Type B pancreatic cell (in vitro differentiated cells): Measurements from ENCODE around the gene ARHGEF26. TPM values are rescaled to one million over a fixed set of nuclear protein-coding genes. Genes with fewer than 3 reads are reported as not detected.

Experiments used
- DNase-seq: peaks from one replicate; pipeline ENCODE4 v3.0.0; 2021; ENCODE audit warnings: mixed read lengths; ENCODE audit not compliant: unreplicated experiment; ENCODE audit errors: extremely low spot score
- H3K27ac Mint-ChIP-seq: 2 replicates; pipeline ENCODE4 v1.8.0; 2021; ENCODE audit warnings: mild to moderate bottlenecking, mixed read lengths
- H3K27me3 Mint-ChIP-seq: 2 replicates; pipeline ENCODE4 v1.8.0; 2021; ENCODE audit warnings: mixed read lengths
- H3K36me3 Mint-ChIP-seq: 2 replicates; pipeline ENCODE4 v1.8.0; 2021; ENCODE audit warnings: mixed read lengths
- H3K4me1 Mint-ChIP-seq: one replicate; pipeline ENCODE4 v1.8.0; 2021; ENCODE audit warnings: mixed read lengths; ENCODE audit not compliant: unreplicated experiment
- H3K4me3 Mint-ChIP-seq: 2 replicates; pipeline ENCODE4 v1.8.0; 2021; ENCODE audit warnings: mild to moderate bottlenecking, mixed read lengths
- H3K9me3 Mint-ChIP-seq: 2 replicates; pipeline ENCODE4 v1.8.0; 2021; ENCODE audit warnings: mixed read lengths
- total RNA-seq: library from RNA; stranded (reverse); gene quantifications from 2 replicates; pipeline ENCODE4 v1.2.1, GENCODE V29; 2021; ENCODE audit warnings: low replicate concordance
- TF ChIP-seq, protein P1 (sequence below): fragments of 200-600 bp; sonication (generic); conservative IDR thresholded peaks from 2 replicates; pipeline ENCODE4 v1.5.0; 2021; ENCODE audit warnings: antibody characterized with exemption, mild to moderate bottlenecking

The ARHGEF26 gene
- total RNA-seq, 1 donor from 2014 or later = 12.7 TPM

DNA sequence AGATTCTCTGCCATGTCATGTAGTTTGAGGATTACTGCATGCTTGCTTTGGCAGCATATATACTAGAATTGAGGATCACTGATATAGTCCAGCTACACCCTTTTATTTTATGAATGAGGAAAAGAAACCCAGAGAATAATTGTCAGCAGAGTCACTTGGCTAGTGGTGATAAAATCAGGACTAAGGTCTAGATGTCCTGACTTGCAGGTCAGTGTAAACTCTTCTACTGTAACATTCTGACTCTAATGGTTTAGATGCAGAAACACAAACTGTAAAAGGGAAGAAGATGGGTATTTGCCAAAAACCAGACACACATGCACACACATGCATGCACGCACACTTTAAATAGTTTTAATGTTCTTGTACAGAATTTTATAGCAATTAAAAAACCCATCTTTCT is 97.5 kb downstream of the ARHGEF26 start:
- no peaks in the 10 kb centered on the region for H3K27me3 Mint-ChIP-seq
- no peaks in the 10 kb centered on the region for H3K9me3 Mint-ChIP-seq
- peaks cover 6% of the 10 kb centered on the region for H3K4me1 Mint-ChIP-seq
- peaks cover 39% of the 10 kb centered on the region for H3K36me3 Mint-ChIP-seq
- TF ChIP-seq, protein P1, sequence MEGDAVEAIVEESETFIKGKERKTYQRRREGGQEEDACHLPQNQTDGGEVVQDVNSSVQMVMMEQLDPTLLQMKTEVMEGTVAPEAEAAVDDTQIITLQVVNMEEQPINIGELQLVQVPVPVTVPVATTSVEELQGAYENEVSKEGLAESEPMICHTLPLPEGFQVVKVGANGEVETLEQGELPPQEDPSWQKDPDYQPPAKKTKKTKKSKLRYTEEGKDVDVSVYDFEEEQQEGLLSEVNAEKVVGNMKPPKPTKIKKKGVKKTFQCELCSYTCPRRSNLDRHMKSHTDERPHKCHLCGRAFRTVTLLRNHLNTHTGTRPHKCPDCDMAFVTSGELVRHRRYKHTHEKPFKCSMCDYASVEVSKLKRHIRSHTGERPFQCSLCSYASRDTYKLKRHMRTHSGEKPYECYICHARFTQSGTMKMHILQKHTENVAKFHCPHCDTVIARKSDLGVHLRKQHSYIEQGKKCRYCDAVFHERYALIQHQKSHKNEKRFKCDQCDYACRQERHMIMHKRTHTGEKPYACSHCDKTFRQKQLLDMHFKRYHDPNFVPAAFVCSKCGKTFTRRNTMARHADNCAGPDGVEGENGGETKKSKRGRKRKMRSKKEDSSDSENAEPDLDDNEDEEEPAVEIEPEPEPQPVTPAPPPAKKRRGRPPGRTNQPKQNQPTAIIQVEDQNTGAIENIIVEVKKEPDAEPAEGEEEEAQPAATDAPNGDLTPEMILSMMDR = no peak
- no peak overlapping the region for H3K27ac Mint-ChIP-seq
- no peak for DNase-seq
- no peak overlapping the region for H3K4me3 Mint-ChIP-seq

DNA sequence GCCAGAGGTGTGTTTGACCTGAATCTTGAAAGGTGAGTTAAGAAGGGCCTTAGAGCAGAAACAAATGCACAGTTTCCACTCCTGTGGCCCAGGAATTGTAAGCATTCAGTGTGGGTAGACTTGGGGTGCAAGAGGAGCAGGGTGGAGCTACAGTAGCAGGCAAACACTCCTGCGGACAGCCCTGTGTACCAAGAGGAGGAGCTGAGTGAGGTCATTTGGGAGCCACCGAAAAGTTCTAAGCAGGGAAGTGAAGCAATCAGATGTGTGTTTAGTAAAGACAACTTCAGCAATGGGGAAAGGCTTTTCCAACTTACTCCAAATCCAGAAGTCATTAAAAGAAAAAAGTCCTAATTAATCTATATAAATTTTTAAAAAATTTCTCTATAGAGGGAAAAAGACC is 99.3 kb downstream of the ARHGEF26 start:
- TF ChIP-seq, protein P1 = no peak
- Mint-ChIP-seq H3K36me3 (peaks cover 31% of the 10 kb centered on the region), H3K4me3 (no peak overlapping the region), H3K4me1 (peaks cover 10% of the 10 kb centered on the region), H3K27me3 (no peaks in the 10 kb centered on the region), H3K27ac (no peak overlapping the region), H3K9me3 (no peaks in the 10 kb centered on the region)
- no peak for DNase-seq

DNA sequence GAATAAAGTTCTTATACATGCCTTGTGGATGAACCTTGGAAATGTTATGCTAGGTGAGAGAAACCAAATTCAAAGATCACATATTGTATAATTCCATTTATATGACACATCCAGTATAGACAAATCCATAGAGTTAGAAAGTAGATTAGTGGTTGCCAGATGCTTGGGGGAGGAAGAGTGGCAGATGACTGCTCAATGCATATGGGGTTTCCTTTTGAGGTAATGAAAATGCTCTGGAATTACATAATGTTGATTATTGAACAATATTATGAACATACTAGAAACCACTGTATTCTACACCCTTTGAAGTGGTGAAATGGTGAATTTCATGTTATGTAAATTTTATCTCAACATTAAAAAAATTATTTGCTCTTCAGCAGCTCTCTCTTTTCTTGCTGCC is 102.3 kb downstream of the ARHGEF26 start:
- peaks cover 4% of the 10 kb centered on the region for H3K4me1 Mint-ChIP-seq
- peaks cover 25% of the 10 kb centered on the region for H3K36me3 Mint-ChIP-seq
- no peaks in the 10 kb centered on the region for H3K9me3 Mint-ChIP-seq
- no peak for DNase-seq
- TF ChIP-seq, protein P1 = no peak
- H3K27ac Mint-ChIP-seq = no peak overlapping the region
- no peaks in the 10 kb centered on the region for H3K27me3 Mint-ChIP-seq
- H3K4me3 Mint-ChIP-seq = no peak overlapping the region

DNA sequence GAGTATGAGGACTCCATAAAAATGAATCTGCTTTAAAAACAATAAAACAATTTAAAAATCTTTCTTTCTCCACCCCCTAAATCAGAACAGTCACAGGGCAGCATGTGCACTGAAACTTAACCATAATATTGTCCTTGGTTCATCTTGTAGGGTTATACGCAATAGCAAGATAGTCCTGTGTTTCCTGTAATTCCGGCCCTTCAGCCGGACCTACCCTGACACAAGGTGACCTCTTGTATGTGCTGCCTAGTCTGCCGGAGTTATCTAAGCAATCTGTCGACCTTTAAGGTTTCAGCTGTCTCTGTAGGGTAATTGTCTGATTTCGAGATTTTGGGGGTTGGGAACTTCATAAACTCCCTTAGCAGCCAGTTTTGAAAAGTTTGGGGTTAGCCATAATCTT is 103.2 kb downstream of the ARHGEF26 start:
- H3K36me3 Mint-ChIP-seq = peaks cover 23% of the 10 kb centered on the region
- H3K4me1 Mint-ChIP-seq = peaks cover 4% of the 10 kb centered on the region
- H3K27ac Mint-ChIP-seq = peak overlapping the region; percentile 60
- DNase-seq = no peak
- H3K27me3 Mint-ChIP-seq = no peaks in the 10 kb centered on the region
- H3K9me3 Mint-ChIP-seq = no peaks in the 10 kb centered on the region
- TF ChIP-seq, protein P1 = peak; percentile 49
- no peak overlapping the region for H3K4me3 Mint-ChIP-seq

DNA sequence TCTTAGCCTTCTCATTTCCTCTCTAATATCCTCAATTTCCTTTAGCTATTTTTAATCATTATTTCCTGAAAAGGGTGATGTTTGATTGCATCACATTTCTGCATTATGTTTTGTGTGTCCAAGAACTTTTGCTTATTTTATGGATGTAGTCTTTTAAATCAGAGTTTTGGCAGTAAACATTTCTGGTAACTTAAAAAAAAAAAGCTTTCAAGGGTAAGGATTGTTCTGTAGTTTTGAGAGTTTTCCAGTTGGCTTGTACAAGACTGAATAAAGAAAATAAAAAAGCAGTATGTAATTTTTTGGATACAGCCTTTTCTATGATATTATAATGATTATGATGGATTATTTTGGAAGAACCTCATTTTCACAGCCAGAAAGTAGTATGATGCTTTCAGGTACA is 103.7 kb downstream of the ARHGEF26 start:
- no peak overlapping the region for H3K4me3 Mint-ChIP-seq
- no peaks in the 10 kb centered on the region for H3K9me3 Mint-ChIP-seq
- DNase-seq = no peak
- peak overlapping the region; percentile 60 for H3K27ac Mint-ChIP-seq
- peaks cover 4% of the 10 kb centered on the region for H3K4me1 Mint-ChIP-seq
- TF ChIP-seq, protein P1 = no peak
- peaks cover 25% of the 10 kb centered on the region for H3K36me3 Mint-ChIP-seq
- no peaks in the 10 kb centered on the region for H3K27me3 Mint-ChIP-seq

DNA sequence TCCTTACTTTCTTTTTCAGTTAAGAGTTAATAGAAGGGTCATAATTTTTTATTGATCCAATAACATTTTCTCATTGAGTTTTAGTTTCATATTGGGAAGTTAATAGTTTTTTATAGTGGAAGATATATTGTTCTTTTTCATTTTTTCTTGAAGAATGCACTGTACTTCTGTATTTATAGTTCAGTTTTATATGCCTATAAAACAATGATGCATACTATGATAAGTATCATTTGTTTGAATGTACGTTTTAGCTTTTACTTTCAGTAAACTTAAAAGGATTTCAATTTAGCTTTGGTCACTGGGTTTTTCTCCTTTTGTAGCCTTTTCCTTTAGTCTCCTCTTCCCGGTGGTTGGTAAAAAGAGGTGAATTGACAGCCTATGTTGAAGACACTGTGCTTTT is 104.3 kb downstream of the ARHGEF26 start:
- peaks cover 19% of the 10 kb centered on the region for H3K36me3 Mint-ChIP-seq
- no peak overlapping the region for H3K27ac Mint-ChIP-seq
- no peak overlapping the region for H3K4me3 Mint-ChIP-seq
- TF ChIP-seq, protein P1 = no peak
- H3K9me3 Mint-ChIP-seq = no peaks in the 10 kb centered on the region
- no peaks in the 10 kb centered on the region for H3K27me3 Mint-ChIP-seq
- DNase-seq = no peak
- H3K4me1 Mint-ChIP-seq = peaks cover 4% of the 10 kb centered on the region
